ENCODE results near the gene UNC93A.

GRCh38 chr6:167299641-167300308, 8.7 kb downstream of the UNC93A start:
- no peak for TF ChIP-seq EZH2phosphoT487 (IDR thresholded peaks at IDR 0.05; ENCODE audit: borderline replicate concordance, low read depth, low read length)
- TF ChIP-seq, protein P1, sequence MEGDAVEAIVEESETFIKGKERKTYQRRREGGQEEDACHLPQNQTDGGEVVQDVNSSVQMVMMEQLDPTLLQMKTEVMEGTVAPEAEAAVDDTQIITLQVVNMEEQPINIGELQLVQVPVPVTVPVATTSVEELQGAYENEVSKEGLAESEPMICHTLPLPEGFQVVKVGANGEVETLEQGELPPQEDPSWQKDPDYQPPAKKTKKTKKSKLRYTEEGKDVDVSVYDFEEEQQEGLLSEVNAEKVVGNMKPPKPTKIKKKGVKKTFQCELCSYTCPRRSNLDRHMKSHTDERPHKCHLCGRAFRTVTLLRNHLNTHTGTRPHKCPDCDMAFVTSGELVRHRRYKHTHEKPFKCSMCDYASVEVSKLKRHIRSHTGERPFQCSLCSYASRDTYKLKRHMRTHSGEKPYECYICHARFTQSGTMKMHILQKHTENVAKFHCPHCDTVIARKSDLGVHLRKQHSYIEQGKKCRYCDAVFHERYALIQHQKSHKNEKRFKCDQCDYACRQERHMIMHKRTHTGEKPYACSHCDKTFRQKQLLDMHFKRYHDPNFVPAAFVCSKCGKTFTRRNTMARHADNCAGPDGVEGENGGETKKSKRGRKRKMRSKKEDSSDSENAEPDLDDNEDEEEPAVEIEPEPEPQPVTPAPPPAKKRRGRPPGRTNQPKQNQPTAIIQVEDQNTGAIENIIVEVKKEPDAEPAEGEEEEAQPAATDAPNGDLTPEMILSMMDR (conservative IDR thresholded peaks at IDR 0.05; ENCODE audit: low read length) = no peak
